Stimulated activated CD8-positive, alpha-beta memory T cell treated with anti-CD3 and anti-CD28 coated beads, Interleukin-2, amount 100 ng/mL, for 1 hour (primary cell): ENCODE measurements around the gene HEBP2.
A peak's percentile ranks its signal among the peaks of the same experiment; 100 is the strongest.
"Not testable (repeated sequence)": the region's sequence is repeated elsewhere in the genome, so short reads cannot be mapped to it uniquely, and the experiment has no call there.

Source experiments
- DNase-seq, 2 donors: peaks; one replicate each; pipeline ENCODE4 v3.0.0-alpha.2; 2020; ENCODE audit warnings: low read depth in 2 of 2

The HEBP2 gene

GRCh38 chr6:138403801-138404665 is at the start of gene HEBP2:
HEBP2 (plus strand) TSS chr6:138404223; CDS start chr6:138404496, 273 bp downstream.
- DNase-seq = peak; percentile 59 to 89

GRCh38 chr6:138357928-138358327 is 46.1 kb upstream of the HEBP2 start:
- no peak for DNase-seq

- not testable (repeated sequence) for DNase-seq
Measured at GRCh38 chr6:138368684-138369083, 35.3 kb upstream of the HEBP2 start.

GRCh38 chr6:138370631-138371451 is 33.2 kb upstream of the HEBP2 start:
- no peak for DNase-seq

- DNase-seq = no peak
Measured at GRCh38 chr6:138371452-138371711, 32.6 kb upstream of the HEBP2 start.

GRCh38 chr6:138371720-138372119 is 32.3 kb upstream of the HEBP2 start:
- no peak for DNase-seq

GRCh38 chr6:138372711-138373463 is 31.1 kb upstream of the HEBP2 start:
- no peak for DNase-seq

- DNase-seq = no peak
Measured at GRCh38 chr6:138374230-138374629, 29.8 kb upstream of the HEBP2 start.

GRCh38 chr6:138374815-138375214 is 29.2 kb upstream of the HEBP2 start:
- no peak for DNase-seq

- no peak for DNase-seq
Measured at GRCh38 chr6:138377042-138377441, 27.0 kb upstream of the HEBP2 start.

- DNase-seq = no peak
Measured at GRCh38 chr6:138377844-138378243, 26.2 kb upstream of the HEBP2 start, which contains the start of gene SMIM28. SMIM28 (plus strand) TSS chr6:138377905; CDS start chr6:138378073, 168 bp downstream.

- DNase-seq = no peak
Measured at GRCh38 chr6:138378463-138378862, 25.6 kb upstream of the HEBP2 start.

GRCh38 chr6:138382498-138383265 is 21.3 kb upstream of the HEBP2 start:
- no peak for DNase-seq

- no peak for DNase-seq
Measured at GRCh38 chr6:138383776-138384175, 20.2 kb upstream of the HEBP2 start.

GRCh38 chr6:138386897-138387296 is 17.1 kb upstream of the HEBP2 start:
- no peak for DNase-seq

GRCh38 chr6:138387577-138388368 is 16.2 kb upstream of the HEBP2 start:
- no peak for DNase-seq

- DNase-seq = no peak
Measured at GRCh38 chr6:138389551-138389950, 14.5 kb upstream of the HEBP2 start.

GRCh38 chr6:138393871-138394783 is 9.9 kb upstream of the HEBP2 start:
- no peak for DNase-seq

- DNase-seq = no peak
Measured at GRCh38 chr6:138396709-138397108, 7.3 kb upstream of the HEBP2 start.
